GM13977 (cell line): Measurements from ENCODE around the gene RBM33.
A peak's percentile ranks its signal among the peaks of the same experiment; 100 is the strongest.

ENCODE experiments used
- DNase-seq: peaks from one replicate; pipeline ENCODE4 v3.0.0; 2012; ENCODE audit warnings: low spot score
- CTCF ChIP-seq: IDR thresholded peaks from 2 replicates; pipeline ENCODE4 v1.5.1; 2012; ENCODE audit warnings: mild to moderate bottlenecking, control low read depth; ENCODE audit not compliant: insufficient read depth; ENCODE audit errors: extremely low read depth, missing control alignments
- in situ Hi-C: fragments of 300-500 bp; cut with MboI; formaldehyde crosslinking; loops from one replicate; pipeline ENCODE4 v1.12.0; 2022; ENCODE audit warnings: low sequenced_read_pairs, low pct_unique_long_range_greater_than_20kb, mixed read lengths, inconsistent platforms; ENCODE audit not compliant: unreplicated experiment

RBM33 gene

GRCh38 chr7:155780884-155781283, 136.4 kb downstream of the RBM33 start:
- no peak for TF ChIP-seq CTCF
- in situ Hi-C loops = loop anchor here (25.0 kb wide), 1 partner anchor 1231 kb away; the partner anchor contains the start of gene MNX1
- no peak for DNase-seq

GRCh38 chr7:155781433-155781832, 137.0 kb downstream of the RBM33 start:
- no peak for DNase-seq
- in situ Hi-C loops = loop anchor here (25.0 kb wide), 1 partner anchor 1231 kb away; the partner anchor contains the start of gene MNX1
- TF ChIP-seq CTCF = no peak

GRCh38 chr7:155782466-155782865, 138.0 kb downstream of the RBM33 start:
- TF ChIP-seq CTCF = no peak
- DNase-seq = no peak
- in situ Hi-C loops = loop anchor here (25.0 kb wide), 1 partner anchor 1230 kb away; the partner anchor contains the start of gene MNX1

- no peak for DNase-seq
- TF ChIP-seq CTCF = no peak
- in situ Hi-C loops = loop anchor here (25.0 kb wide), 1 partner anchor 1227 kb away; the partner anchor contains the start of gene MNX1
These were observed 141.1 kb downstream of the RBM33 start for GRCh38 chr7:155785536-155785935.

- no peak for TF ChIP-seq CTCF
- no peak for DNase-seq
- in situ Hi-C loops = loop anchor here (25.0 kb wide), 1 partner anchor 1226 kb away; the partner anchor contains the start of gene MNX1
These were observed 142.0 kb downstream of the RBM33 start for GRCh38 chr7:155786491-155786890.

- peak; percentile 44 for DNase-seq
- in situ Hi-C loops = loop anchor here (25.0 kb wide), 1 partner anchor 1225 kb away; the partner anchor contains the start of gene MNX1
- no peak for TF ChIP-seq CTCF
These were observed 142.8 kb downstream of the RBM33 start for GRCh38 chr7:155787171-155787851.
